Adrenal gland (tissue), 5 donors: ENCODE measurements around the gene KRTAP19-7.

ENCODE experiments used
- CTCF ChIP-seq, 6 experiments: fragments of 450-650 bp in 4 of 6; fragments of 200-600 bp in 2 of 6; sonication (generic) in 1 of 6; IDR thresholded peaks; 1 replicate in 5 of 6; 2 replicates in 1 of 6; pipeline versions ENCODE4 v1.5.1 to v1.8.0; 2016 to 2021; ENCODE audit warnings: antibody characterized with exemption in 6 of 6, mild to moderate bottlenecking in 2 of 6, moderate library complexity in 1 of 6
- POLR2A ChIP-seq, 2 donors: fragments of 450-650 bp; IDR thresholded peaks; one replicate each; pipeline ENCODE4 v1.6.1; 2017; ENCODE audit warnings: antibody characterized with exemption in 2 of 2, mild to moderate bottlenecking in 2 of 2, moderate library complexity in 1 of 2
- donor health status: DM: no; HTN: no; CAD: no.

DNA sequence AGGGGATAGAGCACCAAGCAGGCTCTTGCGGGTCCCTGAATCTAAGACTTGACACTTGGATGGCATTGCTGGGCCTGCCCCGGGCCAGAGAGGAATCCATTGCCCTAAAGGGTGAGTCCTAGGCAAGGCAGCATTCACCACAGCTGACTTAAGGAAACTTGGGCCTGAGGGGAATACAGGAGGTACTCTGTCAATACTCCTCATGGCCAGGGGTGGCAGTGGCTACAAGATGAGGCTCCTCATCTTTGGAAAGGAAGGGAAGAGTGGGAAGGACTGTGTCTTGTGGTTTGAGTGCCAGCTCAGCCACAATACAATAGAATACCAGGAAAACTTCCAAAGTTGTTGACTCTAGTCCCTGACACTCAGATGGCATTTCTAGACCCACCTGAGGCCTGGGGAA lies 44.9 kb upstream of the KRTAP19-7 start:
- TF ChIP-seq CTCF (IDR thresholded peaks at IDR 0.05), result no peak
- TF ChIP-seq POLR2A (IDR thresholded peaks at IDR 0.05), result no peak
